GM12873 (cell line): ENCODE results near the gene EXOSC2.

Experiments used
- CTCF ChIP-seq: IDR thresholded peaks from 2 replicates; pipeline ENCODE4 v1.5.1; 2012; ENCODE audit warnings: low read depth, mild to moderate bottlenecking, moderate library complexity, low read length, control low read depth; ENCODE audit not compliant: insufficient read depth; ENCODE audit errors: missing control alignments

Gene EXOSC2

DNA sequence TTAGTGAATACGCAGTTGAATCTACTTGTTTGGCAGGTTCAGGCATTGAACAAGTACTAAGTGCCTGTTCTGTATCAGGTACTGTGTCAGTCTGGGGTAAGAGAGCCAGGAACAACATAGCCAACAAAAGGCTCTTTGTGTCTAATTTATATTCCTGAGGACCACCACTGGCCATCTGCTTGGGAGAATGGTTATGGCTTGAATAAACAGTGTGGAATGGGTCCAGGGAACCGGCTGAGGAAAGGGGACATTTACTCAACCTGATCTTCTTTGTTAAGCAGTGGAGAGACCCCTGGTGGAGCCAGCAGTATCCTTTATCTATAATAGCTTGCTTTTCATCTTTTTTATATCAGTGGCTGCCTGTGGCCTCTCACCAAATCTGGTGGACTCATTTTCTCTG lies 38.6 kb downstream of the EXOSC2 start:
- TF ChIP-seq CTCF = no peak

DNA sequence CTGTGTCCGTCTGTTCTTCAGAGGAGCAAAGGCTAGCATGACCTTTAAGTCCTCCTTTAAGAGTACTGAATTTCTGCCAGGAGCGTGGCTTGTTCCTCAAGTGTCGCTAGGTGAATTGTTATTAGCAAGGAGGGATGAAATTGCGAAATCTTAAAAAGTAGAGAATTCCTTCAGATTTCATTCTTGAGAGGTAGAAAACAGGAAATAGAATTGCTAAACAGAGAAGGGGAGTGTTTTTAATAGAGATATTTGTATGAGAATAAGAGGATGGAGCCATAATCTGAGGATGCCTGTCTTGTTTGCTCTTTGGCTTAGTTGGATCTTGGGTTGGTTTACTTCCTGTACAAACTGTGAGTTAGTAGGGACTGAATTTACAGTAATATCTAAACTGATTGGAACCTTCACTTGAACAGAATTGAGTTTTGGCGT lies 39.2 kb downstream of the EXOSC2 start:
- no peak for TF ChIP-seq CTCF

DNA sequence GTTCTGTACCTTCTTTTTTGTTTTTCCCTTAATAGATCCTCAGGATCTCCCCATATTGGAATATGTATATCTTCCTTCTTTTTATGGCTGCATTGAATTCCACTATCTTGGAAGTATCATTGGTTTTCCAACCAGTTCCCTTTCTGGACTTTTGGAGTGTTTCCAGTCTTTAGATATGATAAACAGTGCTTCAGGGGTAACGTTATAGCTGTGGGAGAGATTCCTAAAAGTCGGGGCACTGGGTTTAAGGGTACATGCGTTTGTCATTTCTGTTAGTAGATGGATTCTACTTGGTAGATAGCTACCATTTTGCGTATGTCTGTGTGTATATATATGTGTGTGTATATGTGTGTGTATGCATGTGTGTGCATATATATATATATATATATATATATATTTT lies 42.0 kb downstream of the EXOSC2 start:
- TF ChIP-seq CTCF = no peak

DNA sequence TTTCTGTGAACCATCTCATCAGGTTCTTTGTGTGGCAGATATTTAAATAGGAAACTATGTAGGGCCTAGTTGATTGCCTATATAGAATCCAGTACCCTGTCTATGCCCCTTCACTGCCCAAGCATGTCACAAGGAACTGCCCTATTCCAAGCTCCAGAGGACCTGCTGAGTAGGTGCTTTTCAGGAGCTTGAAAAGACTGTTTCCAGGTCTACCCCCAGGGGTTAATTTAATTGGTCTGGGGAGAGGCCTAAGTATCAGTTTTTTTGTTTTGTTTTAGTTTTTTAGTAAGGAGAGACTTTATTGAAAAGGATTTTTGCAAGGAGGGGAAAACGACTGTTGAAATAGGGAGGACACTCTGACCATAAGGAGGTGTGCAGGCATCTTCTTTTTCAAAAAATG lies 43.3 kb downstream of the EXOSC2 start:
- no peak for TF ChIP-seq CTCF

DNA sequence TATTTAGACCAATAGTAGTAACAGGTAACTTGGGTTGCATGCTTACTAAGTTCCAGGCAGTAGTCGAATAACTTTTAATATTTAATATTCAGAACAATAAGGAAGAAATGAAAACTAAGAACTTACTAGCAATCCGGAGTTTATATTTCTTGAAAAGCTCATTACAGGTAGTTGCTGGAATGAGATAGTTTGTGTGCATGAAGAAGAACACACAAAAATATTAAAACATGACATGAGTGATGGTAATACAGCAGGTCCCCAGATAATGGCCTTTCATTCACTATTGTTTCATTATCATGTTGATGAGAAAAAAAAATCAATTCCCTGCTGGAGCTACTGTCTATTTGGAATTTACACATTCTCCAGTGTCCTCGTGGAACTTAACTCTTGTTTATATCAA lies 44.7 kb downstream of the EXOSC2 start:
- no peak for TF ChIP-seq CTCF

DNA sequence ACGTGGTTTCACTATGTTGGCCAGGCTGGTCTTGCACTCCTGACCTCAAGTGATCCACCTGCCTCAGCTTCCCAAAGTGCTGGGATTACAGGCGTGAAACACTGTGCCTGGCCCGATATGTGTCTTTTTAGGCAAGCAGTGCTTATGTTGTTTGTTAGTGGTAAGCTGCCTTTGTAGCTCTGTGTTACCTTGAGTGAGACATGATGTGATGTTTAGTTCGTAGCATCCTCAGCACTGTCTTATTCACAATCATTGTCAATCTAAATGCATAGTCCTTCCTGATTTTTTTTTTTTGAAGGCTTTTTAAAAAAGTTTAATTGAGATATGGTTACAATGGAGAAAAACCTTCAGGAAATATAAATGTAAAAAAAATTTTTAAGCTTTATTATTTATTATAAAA lies 45.5 kb downstream of the EXOSC2 start:
- TF ChIP-seq CTCF = no peak

DNA sequence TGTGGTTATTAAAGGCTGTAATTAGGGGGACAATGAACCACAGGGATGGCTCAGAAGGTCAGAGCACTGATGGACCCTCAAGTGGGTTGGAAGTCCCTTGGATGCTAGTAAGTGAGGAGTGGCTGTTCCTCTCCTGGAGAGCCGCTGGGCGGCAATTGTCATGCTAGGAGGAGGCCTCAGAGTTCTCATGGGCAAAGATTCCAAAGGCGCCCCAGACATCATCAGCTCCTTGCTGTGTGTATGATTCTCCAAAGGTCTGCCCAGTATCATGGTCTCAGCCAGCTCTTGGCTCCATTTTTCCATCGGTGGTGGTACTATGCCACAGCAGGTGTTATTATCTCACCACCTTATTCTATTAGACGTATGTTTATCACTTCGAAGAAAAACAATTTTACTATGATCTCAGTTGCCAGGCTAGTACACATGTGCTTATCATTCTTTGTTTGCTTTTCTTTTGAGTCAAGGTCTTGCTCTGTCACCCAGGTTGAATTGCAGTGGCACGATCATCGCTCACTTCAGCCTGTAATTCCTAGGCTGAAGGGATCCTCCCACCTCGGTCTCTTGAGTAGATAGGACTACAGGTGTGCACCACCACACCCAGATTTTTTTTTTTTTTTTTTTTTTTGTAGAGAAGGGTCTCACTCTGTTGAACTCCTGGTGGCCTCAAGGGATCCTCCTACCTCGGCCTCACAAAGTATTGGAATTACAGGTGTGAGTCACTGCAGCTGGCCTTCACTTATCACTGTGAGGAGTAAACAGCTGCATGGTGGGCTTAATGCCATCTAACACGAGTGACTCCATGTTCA lies 46.8 kb downstream of the EXOSC2 start:
- TF ChIP-seq CTCF = no peak
